ENCODE results near the gene ZNF100. TPM values are rescaled to one million over a fixed set of nuclear protein-coding genes. Genes with fewer than 3 reads are reported as not detected.
"Not testable (repeated sequence)": the region's sequence is repeated elsewhere in the genome, so short reads cannot be mapped to it uniquely, and the experiment has no call there.

The ZNF100 gene
- 2.5 and 4.1 TPM in 2 replicates for total RNA-seq (2014; rRNA removed; shearing (Covaris generic))
- 1.3 and 2.6 TPM in 2 replicates for polyA plus RNA-seq (2016; fragmentation: Nextera tagmentation; extraction: Ambion mirVana)

GRCh38 chr19:21767065-21767800 is at the start of gene ZNF100:
TSS of gene ZNF100 (minus strand) at chr19:21767579. CDS start at chr19:21767429, 150 bp downstream.
- Histone ChIP-seq H3K27me3 (replicated peaks; ENCODE audit: insufficient read depth) (no peaks in the 10 kb centered on the region), H2AFZ (peak within 1 kb of the TSS; percentile 93), H3F3A (ENCODE audit: insufficient read depth) (no peaks in the 10 kb centered on the region), H3K4me1 (ENCODE audit: insufficient read depth) (peaks cover 6% of the 10 kb centered on the region; the same call in 1 of the 2 replicates), H3K4me3 (peak within 1 kb of the TSS; percentile 78), H3K9me2 (ENCODE audit: insufficient read depth) (no peaks in the 10 kb centered on the region), H3K36me3 (ENCODE audit: low read depth) (no peaks in the 10 kb centered on the region), H3K9me3 (ENCODE audit: low read depth) (no peaks in the 10 kb centered on the region), H3K4me2 (ENCODE audit: unreplicated experiment) (peak within 1 kb of the TSS; percentile 79), H3K79me2 (ENCODE audit: insufficient read depth) (peaks cover 13% of the 10 kb centered on the region), H3K9ac (peak within 1 kb of the TSS; percentile 97), H3K27ac (peak within 1 kb of the TSS; percentile 89), H4K20me1 (ENCODE audit: insufficient read depth) (no peaks in the 10 kb centered on the region)
- peak; percentile 95 for DNase-seq
- WGBS, 2 experiments (ENCODE audit: low coverage in 1 of 2, low lambda C conversion rate in 2 of 2, missing lambda C conversion rate in 2 of 2) = 0 to 1% methylated on average over 35 of the region's 35 CpGs
- TF ChIP-seq EZH2 (IDR thresholded peaks at IDR 0.05; ENCODE audit: insufficient read depth, poor library complexity, severe bottlenecking) (no peak), EZH2phosphoT487 (IDR thresholded peaks at IDR 0.05; ENCODE audit: insufficient read depth, low read depth) (no peak)
- in situ Hi-C loops (cut with MboI) = no loop called here

GRCh38 chr19:21812448-21812847 is 45.1 kb upstream of the ZNF100 start:
- 97 to 100% methylated on average over 4 of the region's 4 CpGs for WGBS, 2 experiments (ENCODE audit: low coverage in 1 of 2, low lambda C conversion rate in 2 of 2, missing lambda C conversion rate in 2 of 2)
- no peak overlapping the region for H3K4me3 ChIP-seq
- no peaks in the 10 kb centered on the region for H3K79me2 ChIP-seq (ENCODE audit: insufficient read depth)
- no peaks in the 10 kb centered on the region for H3K27me3 ChIP-seq (replicated peaks; ENCODE audit: insufficient read depth)
- TF ChIP-seq EZH2 (IDR thresholded peaks at IDR 0.05; ENCODE audit: insufficient read depth, poor library complexity, severe bottlenecking) (no peak), EZH2phosphoT487 (IDR thresholded peaks at IDR 0.05; ENCODE audit: insufficient read depth, low read depth) (no peak)
- no peak overlapping the region for H3K9ac ChIP-seq
- H3K4me2 ChIP-seq (ENCODE audit: unreplicated experiment) = no peak overlapping the region
- DNase-seq = no peak
- H3F3A ChIP-seq (ENCODE audit: insufficient read depth) = peaks cover 13% of the 10 kb centered on the region
- no peaks in the 10 kb centered on the region for H3K9me2 ChIP-seq (ENCODE audit: insufficient read depth)
- no peak overlapping the region for H2AFZ ChIP-seq
- H3K9me3 ChIP-seq (ENCODE audit: low read depth) = peaks cover 27% of the 10 kb centered on the region
- no peaks in the 10 kb centered on the region for H4K20me1 ChIP-seq (ENCODE audit: insufficient read depth)
- peaks cover 97% of the 10 kb centered on the region for H3K36me3 ChIP-seq (ENCODE audit: low read depth)
- in situ Hi-C loops (cut with MboI) = no loop called here
- no peak overlapping the region for H3K27ac ChIP-seq
- no peaks in the 10 kb centered on the region for H3K4me1 ChIP-seq (ENCODE audit: insufficient read depth)

DNA sequence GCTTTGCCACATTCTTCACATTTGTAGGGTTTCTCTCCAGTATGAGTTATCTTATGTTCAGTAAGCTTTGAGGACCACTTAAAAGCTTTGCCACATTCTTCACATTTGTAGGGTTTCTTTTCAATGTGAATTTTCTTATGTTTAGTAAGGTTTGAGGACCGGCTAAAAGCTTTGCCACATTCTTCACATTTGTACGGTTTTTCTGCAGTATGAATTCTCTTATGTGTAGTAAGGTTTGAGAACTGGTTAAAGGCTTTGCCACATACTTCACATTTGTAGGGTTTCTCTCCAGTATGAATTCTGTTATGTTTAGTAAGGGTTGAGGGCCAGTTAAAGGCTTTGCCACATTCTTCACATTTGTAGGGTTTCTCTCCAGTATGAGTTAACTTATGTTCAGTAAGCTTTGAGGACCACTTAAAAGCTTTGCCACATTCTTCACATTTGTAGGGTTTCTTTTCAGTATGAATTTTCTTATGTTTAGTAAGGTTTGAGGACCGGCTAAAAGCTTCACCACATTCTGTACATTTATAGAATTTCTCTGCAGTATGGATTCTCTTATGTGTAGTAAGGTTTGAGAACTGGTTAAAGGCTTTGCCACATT is 41.1 kb upstream of the ZNF100 start:
- H3K4me2 ChIP-seq (ENCODE audit: unreplicated experiment); in situ Hi-C loops (cut with MboI); DNase-seq; H3K9ac ChIP-seq; H2AFZ ChIP-seq; H3K9me2 ChIP-seq (ENCODE audit: insufficient read depth); H3K27ac ChIP-seq; H3K27me3 ChIP-seq (replicated peaks; ENCODE audit: insufficient read depth); H4K20me1 ChIP-seq (ENCODE audit: insufficient read depth); H3K4me1 ChIP-seq (ENCODE audit: insufficient read depth); H3K79me2 ChIP-seq (ENCODE audit: insufficient read depth): not testable (repeated sequence)
- H3F3A ChIP-seq (ENCODE audit: insufficient read depth) = peaks cover 13% of the 10 kb centered on the region
- peaks cover 41% of the 10 kb centered on the region for H3K9me3 ChIP-seq (ENCODE audit: low read depth)
- peak overlapping the region; percentile 15; the same call in 1 of the 2 replicates for H3K4me3 ChIP-seq
- 92 to 100% methylated on average over 3 of the region's 3 CpGs for WGBS, 2 experiments (ENCODE audit: low coverage in 1 of 2, low lambda C conversion rate in 2 of 2, missing lambda C conversion rate in 2 of 2)
- H3K36me3 ChIP-seq (ENCODE audit: low read depth) = peaks cover 79% of the 10 kb centered on the region

DNA sequence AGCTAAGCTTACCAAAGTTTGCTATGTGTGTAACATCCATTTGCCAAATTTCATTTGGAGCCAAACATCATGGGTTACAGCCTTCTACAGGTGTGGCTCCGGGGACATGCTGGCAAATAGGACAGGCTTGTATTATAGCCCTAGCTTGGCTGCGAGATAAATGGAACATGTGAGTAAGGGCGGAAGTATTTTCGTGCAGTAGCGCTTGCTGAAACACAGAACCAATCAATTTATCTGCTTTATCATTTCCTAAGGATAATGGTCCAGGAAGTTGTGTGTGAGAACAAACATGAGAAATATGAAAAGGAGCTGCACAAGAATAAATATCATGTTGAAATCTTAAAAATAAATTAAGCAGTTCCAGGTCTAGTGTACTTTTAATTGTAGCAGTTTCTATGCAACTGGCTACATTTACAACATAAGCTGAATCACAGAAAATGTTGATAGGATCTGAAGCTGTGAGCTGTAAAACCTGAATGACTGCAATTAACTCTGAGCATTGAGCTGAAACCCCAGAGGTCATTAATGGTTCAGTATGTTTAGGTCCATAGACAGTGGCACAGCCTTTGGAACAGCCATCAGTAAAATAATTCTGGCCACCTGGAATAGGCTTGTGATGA is 22.2 kb upstream of the ZNF100 start:
- Histone ChIP-seq H3K9ac (no peak overlapping the region), H3K36me3 (ENCODE audit: low read depth) (no peaks in the 10 kb centered on the region), H2AFZ (no peak overlapping the region), H3K4me3 (no peak overlapping the region), H3K9me3 (ENCODE audit: low read depth) (no peaks in the 10 kb centered on the region), H3K9me2 (ENCODE audit: insufficient read depth) (no peaks in the 10 kb centered on the region), H3K4me1 (ENCODE audit: insufficient read depth) (no peaks in the 10 kb centered on the region), H3K4me2 (ENCODE audit: unreplicated experiment) (no peak overlapping the region), H4K20me1 (ENCODE audit: insufficient read depth) (no peaks in the 10 kb centered on the region), H3F3A (ENCODE audit: insufficient read depth) (no peaks in the 10 kb centered on the region), H3K27me3 (replicated peaks; ENCODE audit: insufficient read depth) (no peaks in the 10 kb centered on the region), H3K79me2 (ENCODE audit: insufficient read depth) (no peaks in the 10 kb centered on the region), H3K27ac (no peak overlapping the region)
- DNase-seq = no peak
- 40 to 52% methylated on average over 5 of the region's 5 CpGs for WGBS, 2 experiments (ENCODE audit: low coverage in 1 of 2, low lambda C conversion rate in 2 of 2, missing lambda C conversion rate in 2 of 2)
- in situ Hi-C loops (cut with MboI) = no loop called here
- TF ChIP-seq EZH2 (IDR thresholded peaks at IDR 0.05; ENCODE audit: insufficient read depth, poor library complexity, severe bottlenecking) = no peak
- no peak for TF ChIP-seq EZH2phosphoT487 (IDR thresholded peaks at IDR 0.05; ENCODE audit: insufficient read depth, low read depth)

All from GM23248 (cell line).